Measurements from ENCODE around the gene SKOR2.

- no peak for TF ChIP-seq POLR2A (IDR thresholded peaks at IDR 0.05)
- TF ChIP-seq, protein P1, sequence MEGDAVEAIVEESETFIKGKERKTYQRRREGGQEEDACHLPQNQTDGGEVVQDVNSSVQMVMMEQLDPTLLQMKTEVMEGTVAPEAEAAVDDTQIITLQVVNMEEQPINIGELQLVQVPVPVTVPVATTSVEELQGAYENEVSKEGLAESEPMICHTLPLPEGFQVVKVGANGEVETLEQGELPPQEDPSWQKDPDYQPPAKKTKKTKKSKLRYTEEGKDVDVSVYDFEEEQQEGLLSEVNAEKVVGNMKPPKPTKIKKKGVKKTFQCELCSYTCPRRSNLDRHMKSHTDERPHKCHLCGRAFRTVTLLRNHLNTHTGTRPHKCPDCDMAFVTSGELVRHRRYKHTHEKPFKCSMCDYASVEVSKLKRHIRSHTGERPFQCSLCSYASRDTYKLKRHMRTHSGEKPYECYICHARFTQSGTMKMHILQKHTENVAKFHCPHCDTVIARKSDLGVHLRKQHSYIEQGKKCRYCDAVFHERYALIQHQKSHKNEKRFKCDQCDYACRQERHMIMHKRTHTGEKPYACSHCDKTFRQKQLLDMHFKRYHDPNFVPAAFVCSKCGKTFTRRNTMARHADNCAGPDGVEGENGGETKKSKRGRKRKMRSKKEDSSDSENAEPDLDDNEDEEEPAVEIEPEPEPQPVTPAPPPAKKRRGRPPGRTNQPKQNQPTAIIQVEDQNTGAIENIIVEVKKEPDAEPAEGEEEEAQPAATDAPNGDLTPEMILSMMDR (IDR thresholded peaks at IDR 0.05) = no peak
Observed at GRCh38 chr18:47285456-47285855, 34.0 kb upstream of the SKOR2 start.

Data from esophagus squamous epithelium (tissue), 4 donors.